HEK293 (cell line): ENCODE results near the gene IL36G.

ENCODE experiments used
- CTCF ChIA-PET: fragments of 350-600 bp; formaldehyde crosslinking; extraction: SDS; loops from one replicate; lab custom pipeline; 2021; ENCODE audit warnings: antibody characterized with exemption; lab: Yijun Ruan, JAX
- POLR2A ChIA-PET: fragments of 300-600 bp; formaldehyde crosslinking; extraction: SDS; loops from one replicate; lab custom pipeline; 2020; ENCODE audit warnings: antibody characterized with exemption, inconsistent platforms; lab: Yijun Ruan, JAX
- H3K27ac ChIP-seq: fragments of 200-500 bp; sonication (Bioruptor generic); 2 replicates; pipeline ENCODE4 v1.5.1; 2014; ENCODE audit warnings: low read depth, low read length, control low read depth, inconsistent platforms; ENCODE audit errors: extremely low read depth
- H3K36me3 ChIP-seq, 2 experiments: fragments of 200-500 bp in 1 of 2; sonication (Bioruptor generic) in 1 of 2; 1 replicate in 1 of 2; 2 replicates in 1 of 2; pipeline ENCODE4 v1.5.1; 2014 to 2017; ENCODE audit warnings: inconsistent platforms in 2 of 2, low read length in 2 of 2; ENCODE audit not compliant: control insufficient read depth in 2 of 2, insufficient read depth in 1 of 2
- H3K4me1 ChIP-seq: fragments of 200-500 bp; sonication (Bioruptor generic); 2 replicates; pipeline ENCODE4 v1.5.1; 2014; ENCODE audit warnings: mild to moderate bottlenecking, low read length, inconsistent platforms; ENCODE audit not compliant: control insufficient read depth, insufficient read depth
- H3K4me3 ChIP-seq: 2 replicates; pipeline ENCODE4 v1.5.1; 2011; ENCODE audit warnings: low read depth, mild to moderate bottlenecking, control low read depth, low read length, moderate library complexity
- H3K9me3 ChIP-seq: fragments of 200-500 bp; sonication (Bioruptor generic); 2 replicates; pipeline ENCODE4 v1.5.1; 2014; ENCODE audit warnings: low read depth, low read length, inconsistent platforms; ENCODE audit not compliant: control insufficient read depth, insufficient read depth
- BCL11A ChIP-seq: fragments of 450-650 bp; formaldehyde crosslinking; IDR thresholded peaks from 2 replicates; pipeline ENCODE4 v1.5.1; 2016; ENCODE audit warnings: low read depth, missing biosample characterization, missing genetic modification characterization
- HIC1 ChIP-seq: fragments of 450-650 bp; formaldehyde crosslinking; IDR thresholded peaks from 2 replicates; pipeline ENCODE4 v1.5.1; 2016; ENCODE audit warnings: missing biosample characterization, missing genetic modification characterization
- INSM2 ChIP-seq: fragments of 450-650 bp; formaldehyde crosslinking; IDR thresholded peaks from 2 replicates; pipeline ENCODE4 v1.5.1; 2016; ENCODE audit warnings: missing biosample characterization, missing genetic modification characterization
- KLF9 ChIP-seq: fragments of 450-650 bp; formaldehyde crosslinking; IDR thresholded peaks from 2 replicates; pipeline ENCODE4 v1.5.1; 2016; ENCODE audit warnings: missing biosample characterization, missing genetic modification characterization, low read depth
- MEIS1 ChIP-seq: sonication (generic); formaldehyde crosslinking; IDR thresholded peaks from 2 replicates; pipeline ENCODE4 v1.8.1; 2022; ENCODE audit warnings: missing genetic modification reagents, mild to moderate bottlenecking, borderline replicate concordance
- WT1 ChIP-seq: fragments of 450-650 bp; formaldehyde crosslinking; IDR thresholded peaks from 2 replicates; pipeline ENCODE4 v1.5.1; 2016; ENCODE audit warnings: missing biosample characterization, missing genetic modification characterization
- YY1 ChIP-seq: fragments of 450-650 bp; formaldehyde crosslinking; IDR thresholded peaks from 2 replicates; pipeline ENCODE4 v1.5.1; 2018; ENCODE audit warnings: missing biosample characterization, missing genetic modification characterization
- ZEB2 ChIP-seq: fragments of 450-650 bp; formaldehyde crosslinking; IDR thresholded peaks from 2 replicates; pipeline ENCODE4 v1.5.1; 2016; ENCODE audit warnings: missing biosample characterization, missing genetic modification characterization
- ZFP41 ChIP-seq: fragments of 450-650 bp; formaldehyde crosslinking; IDR thresholded peaks from 2 replicates; pipeline ENCODE4 v1.5.1; 2016; ENCODE audit warnings: missing biosample characterization, missing genetic modification characterization, borderline replicate concordance
- ZNF121 ChIP-seq: fragments of 450-650 bp; formaldehyde crosslinking; IDR thresholded peaks from 2 replicates; pipeline ENCODE4 v1.5.1; 2016; ENCODE audit warnings: missing biosample characterization, missing genetic modification characterization
- ZNF140 ChIP-seq: fragments of 450-650 bp; formaldehyde crosslinking; IDR thresholded peaks from 2 replicates; pipeline ENCODE4 v1.5.1; 2016; ENCODE audit warnings: missing biosample characterization, missing genetic modification characterization
- ZNF155 ChIP-seq: fragments of 450-650 bp; formaldehyde crosslinking; IDR thresholded peaks from 2 replicates; pipeline ENCODE4 v1.5.1; 2016; ENCODE audit warnings: missing biosample characterization, missing genetic modification characterization
- ZNF16 ChIP-seq: fragments of 450-650 bp; formaldehyde crosslinking; IDR thresholded peaks from 2 replicates; pipeline ENCODE4 v1.5.1; 2016; ENCODE audit warnings: low read depth, missing biosample characterization, missing genetic modification characterization
- ZNF214 ChIP-seq: fragments of 450-650 bp; formaldehyde crosslinking; IDR thresholded peaks from 2 replicates; pipeline ENCODE4 v1.5.1; 2017; ENCODE audit warnings: missing biosample characterization, mild to moderate bottlenecking, missing genetic modification characterization, borderline replicate concordance
- ZNF221 ChIP-seq: fragments of 450-650 bp; formaldehyde crosslinking; IDR thresholded peaks from 2 replicates; pipeline ENCODE4 v1.5.1; 2017; ENCODE audit warnings: missing biosample characterization, missing genetic modification characterization, borderline replicate concordance
- ZNF24 ChIP-seq: fragments of 450-650 bp; formaldehyde crosslinking; IDR thresholded peaks from 2 replicates; pipeline ENCODE4 v1.5.1; 2016; ENCODE audit warnings: missing biosample characterization, missing genetic modification characterization
- ZNF280D ChIP-seq: fragments of 450-650 bp; formaldehyde crosslinking; IDR thresholded peaks from 2 replicates; pipeline ENCODE4 v1.5.1; 2016; ENCODE audit warnings: missing biosample characterization, missing genetic modification characterization
- ZNF37A ChIP-seq: fragments of 450-650 bp; IDR thresholded peaks from 2 replicates; pipeline ENCODE4 v1.5.1; 2018; ENCODE audit warnings: missing biosample characterization, missing genetic modification characterization
- ZNF394 ChIP-seq: fragments of 450-650 bp; formaldehyde crosslinking; IDR thresholded peaks from 2 replicates; pipeline ENCODE4 v1.5.1; 2016; ENCODE audit warnings: missing biosample characterization, missing genetic modification characterization, mild to moderate bottlenecking, moderate library complexity, borderline replicate concordance
- ZNF529 ChIP-seq: fragments of 450-650 bp; formaldehyde crosslinking; IDR thresholded peaks from 2 replicates; pipeline ENCODE4 v1.5.1; 2017; ENCODE audit warnings: missing genetic modification characterization, missing biosample characterization; ENCODE audit not compliant: insufficient replicate concordance
- ZNF548 ChIP-seq: fragments of 450-650 bp; formaldehyde crosslinking; IDR thresholded peaks from 2 replicates; pipeline ENCODE4 v1.5.1; 2016; ENCODE audit warnings: missing biosample characterization, missing genetic modification characterization
- ZNF555 ChIP-seq: fragments of 450-650 bp; formaldehyde crosslinking; conservative IDR thresholded peaks from 2 replicates; pipeline ENCODE4 v1.5.1; 2017; ENCODE audit warnings: missing biosample characterization, mild to moderate bottlenecking, missing genetic modification characterization, inconsistent platforms
- ZNF596 ChIP-seq: fragments of 450-650 bp; IDR thresholded peaks from 2 replicates; pipeline ENCODE4 v1.5.0; 2018; ENCODE audit warnings: missing biosample characterization, mild to moderate bottlenecking, missing genetic modification characterization, moderate library complexity
- ZNF600 ChIP-seq: fragments of 450-650 bp; formaldehyde crosslinking; IDR thresholded peaks from 2 replicates; pipeline ENCODE4 v1.5.1; 2016; ENCODE audit warnings: missing biosample characterization, missing genetic modification characterization
- ZNF654 ChIP-seq: fragments of 450-650 bp; formaldehyde crosslinking; IDR thresholded peaks from 2 replicates; pipeline ENCODE4 v1.5.1; 2016; ENCODE audit warnings: low read depth, missing biosample characterization, missing genetic modification characterization
- ZNF776 ChIP-seq: fragments of 450-650 bp; formaldehyde crosslinking; IDR thresholded peaks from 2 replicates; pipeline ENCODE4 v1.5.0; 2017; ENCODE audit warnings: missing biosample characterization, missing genetic modification characterization, borderline replicate concordance
- ZNF785 ChIP-seq: fragments of 450-650 bp; formaldehyde crosslinking; IDR thresholded peaks from 2 replicates; pipeline ENCODE4 v1.5.1; 2016; ENCODE audit warnings: missing biosample characterization, missing genetic modification characterization

IL36G gene

GRCh38 chr2:113010088-113010487 is 32.3 kb downstream of the IL36G start:
- no peak overlapping the region for H3K4me3 ChIP-seq
- ChIA-PET CTCF (no interaction called here), POLR2A (no interaction called here)
- TF ChIP-seq ZNF37A (tag by site-specific recombination): no peak
- TF ChIP-seq ZNF776 (tag by site-specific recombination): no peak
- no peak for TF ChIP-seq WT1 (tag by site-specific recombination)
- no peak for TF ChIP-seq ZNF654
- no peak for TF ChIP-seq ZNF785 (tag by site-specific recombination)
- TF ChIP-seq MEIS1 (CRISPR knock-in tag): no peak
- TF ChIP-seq BCL11A (tag by site-specific recombination): no peak
- TF ChIP-seq INSM2 (tag by site-specific recombination): no peak
- TF ChIP-seq ZNF121: no peak
- TF ChIP-seq ZNF140: no peak
- no peak for TF ChIP-seq HIC1
- TF ChIP-seq KLF9 (tag by site-specific recombination): no peak
- no peak for TF ChIP-seq ZNF600 (tag by site-specific recombination)
- no peak for TF ChIP-seq ZNF24
- no peak for TF ChIP-seq ZNF394 (tag by site-specific recombination)
- TF ChIP-seq ZNF16: no peak
- no peak for TF ChIP-seq ZEB2 (tag by site-specific recombination)
- TF ChIP-seq YY1 (tag by site-specific recombination): no peak
- TF ChIP-seq ZNF555 (tag by site-specific recombination): no peak
- TF ChIP-seq ZNF596: no peak
- no peaks in the 10 kb centered on the region for H3K36me3 ChIP-seq
- H3K9me3 ChIP-seq: no peaks in the 10 kb centered on the region
- H3K27ac ChIP-seq: no peak overlapping the region
- H3K4me1 ChIP-seq: no peaks in the 10 kb centered on the region

- CTCF ChIA-PET: no interaction called here
- H3K4me1 ChIP-seq: no peaks in the 10 kb centered on the region
- TF ChIP-seq ZNF280D (tag by site-specific recombination) (no peak), ZFP41 (tag by site-specific recombination) (no peak), INSM2 (tag by site-specific recombination) (no peak), ZNF529 (tag by site-specific recombination) (no peak), ZNF214 (no peak), ZNF548 (tag by site-specific recombination) (no peak), ZNF221 (tag by site-specific recombination) (no peak), ZNF155 (tag by site-specific recombination) (no peak)
Measured at GRCh38 chr2:113011108-113011507, 33.3 kb downstream of the IL36G start.

More at GRCh38 chr2:113011108-113011507, 33.3 kb downstream of the IL36G start:
- POLR2A ChIA-PET: no interaction called here
- H3K36me3 ChIP-seq: no peaks in the 10 kb centered on the region
- H3K27ac ChIP-seq: no peak overlapping the region
- H3K9me3 ChIP-seq: no peaks in the 10 kb centered on the region
- H3K4me3 ChIP-seq: no peak overlapping the region
